DMS153 treated with DMSO at 0.1 percent for 48 hours (cell line): ENCODE measurements around the gene TUBB4A.
A peak's percentile ranks its signal among the peaks of the same experiment; 100 is the strongest.

ENCODE experiments used
- DNase-seq: peaks from one replicate; lab custom pipeline; 2025; ENCODE audit not compliant: unreplicated experiment; lab: John Stamatoyannopoulos, UW

The TUBB4A gene

DNA sequence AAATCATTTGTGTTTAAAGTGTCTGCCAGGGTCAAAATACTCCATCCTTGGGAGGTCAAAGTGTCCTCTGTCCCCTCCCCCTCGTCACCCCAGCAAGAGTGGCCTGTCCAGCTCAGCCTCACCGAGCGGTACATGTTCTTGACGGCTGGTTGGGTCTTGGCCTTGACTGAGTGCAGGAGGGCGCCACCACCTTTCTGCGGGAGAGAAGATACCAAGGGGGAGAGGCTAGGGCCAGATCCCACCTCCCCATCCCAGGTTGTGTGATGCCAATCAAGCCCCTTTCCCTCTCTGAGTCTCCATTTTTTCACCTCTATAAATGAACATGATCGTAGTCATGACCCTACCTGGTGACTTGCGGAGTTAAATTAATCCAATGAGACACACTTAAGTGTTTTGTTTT lies 31.9 kb downstream of the TUBB4A start:
- DNase-seq: no peak

DNA sequence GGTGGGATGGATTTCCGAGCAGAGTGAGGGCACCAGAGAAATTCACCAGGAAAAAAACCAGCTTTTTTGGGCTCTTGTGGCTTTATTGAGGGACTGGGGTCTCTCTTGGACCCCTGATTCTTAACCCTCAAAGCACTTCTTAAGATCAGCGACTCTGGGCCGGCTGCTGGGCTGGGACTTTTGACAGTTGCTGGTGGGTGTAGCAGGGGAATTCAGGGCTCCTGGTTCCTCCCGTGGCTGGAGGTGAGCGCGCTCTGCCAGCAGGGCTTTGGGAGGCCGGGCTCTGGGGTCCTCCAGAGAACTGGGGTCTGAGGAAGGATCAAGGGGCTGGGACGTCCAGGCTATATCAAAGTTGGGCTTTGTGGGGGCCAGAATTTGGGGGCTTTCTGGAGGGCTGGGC lies 34.7 kb downstream of the TUBB4A start:
- no peak for DNase-seq

DNA sequence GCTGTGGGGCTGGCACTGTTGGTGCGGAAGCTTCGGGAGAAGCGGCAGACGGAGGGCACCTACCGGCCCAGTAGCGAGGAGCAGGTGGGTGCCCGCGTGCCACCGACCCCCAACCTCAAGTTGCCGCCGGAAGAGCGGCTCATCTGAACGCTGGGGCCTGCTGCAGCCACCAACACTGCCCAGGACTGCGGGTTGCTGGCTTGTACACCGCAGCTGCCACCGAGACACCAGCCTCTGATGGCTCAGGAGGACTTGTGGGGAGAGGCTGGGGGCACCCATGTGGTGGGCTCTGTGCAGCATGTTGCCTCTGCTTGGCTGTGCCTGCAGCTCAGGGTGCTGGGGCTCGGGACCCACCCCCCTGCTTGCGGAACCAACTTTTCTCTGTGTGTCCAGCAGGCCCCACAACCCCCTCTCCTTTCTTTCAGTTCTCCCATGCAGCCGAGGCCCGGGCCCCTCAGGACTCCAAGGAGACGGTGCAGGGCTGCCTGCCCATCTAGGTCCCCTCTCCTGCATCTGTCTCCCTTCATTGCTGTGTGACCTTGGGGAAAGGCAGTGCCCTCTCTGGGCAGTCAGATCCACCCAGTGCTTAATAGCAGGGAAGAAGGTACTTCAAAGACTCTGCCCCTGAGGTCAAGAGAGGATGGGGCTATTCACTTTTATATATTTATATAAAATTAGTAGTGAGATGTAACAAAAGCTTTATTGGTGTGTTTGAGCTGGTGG lies 35.4 kb downstream of the TUBB4A start:
- no peak for DNase-seq

DNA sequence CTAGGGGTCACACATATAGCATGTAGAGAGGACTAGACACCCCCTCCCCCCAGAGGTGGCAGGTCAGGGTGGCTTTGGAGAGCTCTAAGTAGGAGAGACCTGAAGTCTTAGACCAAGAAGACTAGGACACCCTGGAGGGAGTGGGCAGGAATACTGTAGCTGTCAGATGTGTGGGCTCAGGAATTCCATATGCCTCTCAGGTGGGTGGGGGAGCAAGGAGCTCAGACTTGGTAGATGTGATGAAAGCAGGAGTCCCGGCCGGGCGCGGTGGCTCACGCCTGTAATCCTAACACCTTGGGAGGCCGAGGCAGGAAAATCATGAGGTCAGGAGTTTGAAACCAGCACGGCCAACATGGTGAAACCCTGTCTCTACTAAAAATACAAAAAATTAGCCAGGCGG lies 36.4 kb downstream of the TUBB4A start:
- no peak for DNase-seq

DNA sequence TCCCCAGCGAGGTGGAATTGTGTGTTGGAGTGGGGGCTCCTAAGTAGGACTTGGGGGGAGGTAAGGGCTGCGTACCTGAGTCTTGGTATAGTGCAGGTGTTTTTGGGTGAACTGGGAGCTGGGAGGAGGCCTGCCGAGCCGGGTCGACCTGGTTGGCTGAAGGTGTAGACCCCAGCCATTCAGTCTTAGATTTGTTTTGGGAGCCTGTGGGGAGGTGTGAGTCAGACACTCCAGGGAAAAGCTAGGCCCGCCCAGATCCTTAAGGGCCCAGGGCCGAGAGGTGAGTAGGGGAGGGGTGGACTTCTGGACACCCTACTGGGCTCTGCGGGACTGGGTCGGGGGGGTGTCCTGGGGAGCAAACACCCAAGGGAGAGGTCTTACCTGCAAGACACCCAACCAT lies 37.1 kb downstream of the TUBB4A start:
- no peak for DNase-seq

DNA sequence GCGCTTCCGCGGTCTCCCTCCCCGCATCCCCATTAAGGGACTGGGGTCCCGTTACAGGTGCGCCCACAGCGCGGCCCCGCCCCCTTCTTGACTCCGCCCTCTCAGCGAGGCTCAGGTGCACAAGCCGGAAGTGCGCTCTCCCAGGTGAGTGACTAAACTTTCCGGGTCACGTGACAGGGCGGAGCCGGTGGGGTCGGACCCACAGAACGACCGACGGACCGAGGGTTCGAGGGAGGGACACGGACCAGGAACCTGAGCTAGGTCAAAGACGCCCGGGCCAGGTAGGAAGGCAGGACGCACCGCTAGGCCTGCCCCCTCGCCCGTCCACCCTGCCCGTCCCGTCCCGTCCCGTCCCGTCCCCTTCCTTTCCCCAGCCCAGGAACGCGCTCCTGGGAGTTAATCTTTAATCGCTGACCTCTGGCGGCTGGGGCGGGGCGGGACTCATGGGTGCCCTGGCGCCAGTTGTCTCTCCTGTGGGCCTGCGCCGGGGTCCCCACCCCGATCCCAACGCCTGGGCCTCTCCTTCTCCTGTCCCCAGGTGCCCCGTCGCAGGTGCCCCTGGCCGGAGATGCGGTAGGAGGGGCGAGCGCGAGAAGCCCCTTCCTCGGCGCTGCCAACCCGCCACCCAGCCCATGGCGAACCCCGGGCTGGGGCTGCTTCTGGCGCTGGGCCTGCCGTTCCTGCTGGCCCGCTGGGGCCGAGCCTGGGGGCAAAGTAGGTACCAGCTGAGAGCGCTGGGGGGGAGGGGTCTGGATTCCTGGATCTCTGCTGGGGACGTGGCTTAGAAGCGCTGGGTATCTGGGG lies 37.8 kb downstream of the TUBB4A start, which contains the start of gene CRB3:
Gene CRB3, plus strand, starts transcription at position 202 of the 804 bp plus-strand sequence. Its CDS starts 431 bp downstream, at position 633.
- DNase-seq: peak; percentile 61

DNA sequence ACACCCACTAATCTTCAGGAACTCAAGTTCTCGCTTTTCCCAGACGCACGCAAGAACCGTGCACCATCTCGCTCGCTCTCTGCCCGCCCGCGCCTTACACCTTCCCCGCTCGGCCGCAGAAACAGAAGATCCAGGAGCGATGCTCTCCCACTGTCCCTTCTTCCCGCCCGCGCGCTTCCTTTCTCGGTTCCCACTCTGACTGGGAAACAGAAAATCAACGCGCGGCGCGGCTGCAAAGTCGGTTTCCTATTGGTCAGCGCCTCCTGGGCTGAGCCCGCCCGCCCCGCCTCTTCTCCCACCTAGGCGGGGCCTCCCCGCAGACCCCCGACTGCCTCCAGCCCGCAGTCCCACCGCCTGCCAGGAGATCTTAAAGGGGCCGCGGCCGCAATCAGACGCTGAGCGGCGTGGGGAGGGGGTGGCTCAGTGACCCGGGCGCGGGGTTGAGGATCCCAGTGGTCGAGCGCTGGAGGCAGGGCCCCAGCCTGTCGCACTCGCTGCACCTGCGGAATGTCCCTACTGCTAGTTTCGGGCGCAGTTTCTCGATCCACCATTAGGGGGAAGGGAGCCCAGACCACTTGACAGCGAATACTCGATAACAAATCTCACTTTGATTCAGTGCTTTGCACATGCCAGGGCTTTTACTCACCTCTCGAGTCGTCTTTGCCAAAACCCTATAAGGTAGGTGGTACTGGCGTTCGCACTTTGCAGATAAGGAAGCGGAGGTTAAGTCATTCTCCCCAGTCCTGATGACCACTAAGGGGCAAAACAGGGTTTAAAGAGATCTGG lies 41.8 kb downstream of the TUBB4A start:
- peak; percentile 91 for DNase-seq

DNA sequence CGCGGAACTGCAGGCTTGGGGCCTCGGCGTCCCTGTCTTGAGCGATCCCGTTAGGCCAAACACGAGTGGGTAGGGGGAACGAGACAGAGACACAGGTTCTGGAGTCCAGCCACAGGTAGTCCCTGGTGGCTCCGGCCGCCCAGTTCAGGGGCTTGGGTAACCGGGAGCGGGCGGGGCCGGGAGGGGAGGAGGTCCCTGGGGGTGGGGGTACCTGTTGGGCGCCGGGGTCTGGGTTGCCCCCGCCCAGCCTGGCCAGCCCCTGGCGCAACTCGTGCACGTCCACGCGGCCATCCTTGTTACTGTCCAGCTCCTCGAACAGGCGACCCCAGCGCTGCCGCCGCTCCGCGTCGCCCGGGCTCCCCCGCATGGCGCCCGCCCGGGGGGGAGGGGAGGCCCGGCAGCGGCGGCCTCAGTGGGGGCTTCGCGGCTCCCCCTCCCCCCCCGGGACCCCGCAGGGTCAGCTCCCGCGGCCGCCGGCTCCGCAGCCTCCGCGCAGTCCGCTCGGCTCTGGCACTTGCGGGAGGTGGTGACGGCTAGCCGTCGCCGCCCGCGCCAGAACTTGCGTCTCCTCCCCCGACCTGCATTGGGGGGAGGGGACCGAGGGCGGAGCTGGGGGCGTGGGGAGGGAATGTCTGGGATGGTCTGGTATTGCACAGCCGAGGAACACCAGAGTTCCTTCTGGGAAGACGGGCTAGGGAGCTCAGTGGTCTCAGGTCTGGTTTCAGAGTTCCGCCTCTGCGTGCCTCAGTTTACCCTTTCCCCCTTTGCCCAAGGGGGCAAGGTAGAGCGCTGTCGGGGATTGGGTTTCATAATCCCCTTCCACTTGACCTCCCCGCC lies 42.6 kb downstream of the TUBB4A start, which contains the start of gene SLC25A23:
Gene SLC25A23, minus strand, starts transcription at position 531 of the 837 bp plus-strand sequence. Its CDS starts 164 bp downstream, at position 367.
- peak; percentile 25 for DNase-seq

DNA sequence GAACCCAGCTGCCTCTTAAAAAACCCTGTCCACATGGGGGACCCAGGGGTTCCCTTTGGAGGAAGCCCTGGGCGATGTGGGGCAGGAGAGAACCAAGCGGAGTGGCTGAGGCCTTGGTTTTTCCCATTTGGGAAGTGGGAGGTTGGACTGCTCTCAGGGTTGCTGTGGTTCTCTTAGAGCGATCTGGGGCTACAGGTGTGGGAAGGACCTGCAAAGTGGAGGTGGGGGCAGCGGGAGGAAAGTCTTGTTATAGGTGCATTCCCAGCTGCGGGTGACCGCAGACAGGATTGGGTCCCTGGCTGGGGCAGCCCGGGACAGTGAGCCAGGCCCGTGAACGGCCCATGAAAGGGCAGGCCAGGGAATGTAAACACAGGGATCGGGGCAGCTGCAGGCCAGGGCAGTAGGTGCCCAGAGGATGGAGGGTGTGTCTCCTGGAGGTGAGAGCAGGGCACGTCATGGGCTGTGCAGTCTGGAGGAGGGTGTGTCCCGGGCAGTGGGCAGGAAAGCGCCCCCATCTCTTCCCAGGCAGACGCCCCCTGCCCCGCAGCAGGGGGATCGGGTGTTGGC lies 43.3 kb downstream of the TUBB4A start:
- no peak for DNase-seq

DNA sequence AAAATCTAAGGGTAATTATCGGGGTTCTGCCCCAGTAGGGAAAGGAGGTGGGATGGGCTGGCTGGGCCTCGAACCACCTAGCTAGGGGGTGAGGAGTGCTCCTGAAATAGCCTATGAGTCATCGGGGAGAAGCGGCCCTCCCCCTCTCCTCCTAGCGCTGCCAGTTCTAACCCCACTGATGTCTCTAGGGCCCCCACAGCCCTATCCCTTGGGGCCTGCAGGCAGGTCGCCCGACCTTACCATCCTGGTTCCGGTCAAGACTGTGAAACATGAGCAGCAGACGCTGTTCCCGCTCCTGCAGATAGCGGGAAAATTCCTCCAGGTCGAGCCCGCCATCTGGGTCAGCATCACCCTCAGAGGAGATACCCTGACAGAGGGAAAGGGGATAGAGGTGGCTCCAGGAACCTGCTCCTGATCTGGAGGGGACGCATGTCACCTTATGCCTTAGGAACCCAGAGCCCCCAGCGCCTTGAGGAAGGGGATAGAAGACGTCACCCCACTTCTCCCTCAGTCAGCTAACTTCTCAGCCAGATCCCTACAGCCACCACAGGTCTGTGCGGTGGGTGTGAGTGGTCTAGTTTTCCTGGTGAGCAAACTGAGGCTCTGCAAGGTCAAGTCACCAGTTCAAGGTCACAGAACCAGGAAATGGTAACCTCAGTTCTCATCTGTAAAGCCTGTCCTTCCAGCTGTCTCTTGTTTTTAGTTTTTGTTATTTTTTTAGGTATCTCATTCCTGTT lies 44.0 kb downstream of the TUBB4A start:
- no peak for DNase-seq

DNA sequence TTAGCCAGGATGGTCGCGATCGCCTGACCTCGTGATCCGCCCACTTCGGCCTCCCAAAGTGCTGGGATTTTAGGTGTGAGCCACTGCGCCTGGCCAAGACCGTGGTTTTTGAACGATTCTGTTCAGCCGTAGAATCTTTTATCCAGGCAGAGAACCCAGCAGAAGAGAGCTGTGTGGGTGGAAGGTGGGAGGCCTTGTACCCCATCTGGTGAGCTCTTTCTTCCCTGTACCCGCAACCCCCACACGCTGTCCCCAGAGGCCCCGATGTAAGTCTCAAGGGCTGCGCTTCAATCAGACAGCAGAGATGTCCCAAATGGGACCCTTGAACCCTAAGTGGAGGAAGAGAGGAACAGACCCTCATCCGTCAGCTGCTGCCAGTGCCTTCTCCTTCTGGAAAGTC lies 46.2 kb downstream of the TUBB4A start:
- DNase-seq: no peak

DNA sequence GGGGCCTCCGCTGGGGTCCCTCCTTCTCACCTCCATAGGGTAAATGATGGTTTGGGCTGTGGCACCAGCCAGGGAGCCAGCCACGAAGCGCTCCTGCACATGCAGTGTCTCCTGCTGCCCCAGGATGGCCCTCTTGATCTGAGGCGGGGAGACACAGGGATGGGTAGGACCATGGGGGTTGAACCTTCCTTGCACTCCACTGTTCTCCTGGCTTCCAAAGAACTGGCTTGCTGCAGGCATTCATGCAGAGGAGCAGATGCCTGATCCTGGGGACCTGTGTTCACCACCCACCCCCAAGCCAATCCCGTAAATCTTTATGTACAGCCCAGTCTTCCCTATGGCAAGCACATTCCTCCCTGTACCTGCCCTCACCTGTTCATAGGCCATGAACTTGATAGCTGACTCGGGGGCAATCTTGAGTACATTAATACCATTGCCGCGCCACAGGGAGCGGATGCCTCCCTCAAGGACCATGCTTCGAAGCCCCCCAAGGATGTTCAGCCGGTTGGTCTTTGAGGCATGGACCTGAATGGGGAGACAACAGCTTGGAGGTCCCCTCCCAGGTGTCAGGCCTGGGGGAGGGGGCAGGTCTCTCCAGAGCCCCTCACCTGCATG lies 48.1 kb downstream of the TUBB4A start:
- no peak for DNase-seq

DNA sequence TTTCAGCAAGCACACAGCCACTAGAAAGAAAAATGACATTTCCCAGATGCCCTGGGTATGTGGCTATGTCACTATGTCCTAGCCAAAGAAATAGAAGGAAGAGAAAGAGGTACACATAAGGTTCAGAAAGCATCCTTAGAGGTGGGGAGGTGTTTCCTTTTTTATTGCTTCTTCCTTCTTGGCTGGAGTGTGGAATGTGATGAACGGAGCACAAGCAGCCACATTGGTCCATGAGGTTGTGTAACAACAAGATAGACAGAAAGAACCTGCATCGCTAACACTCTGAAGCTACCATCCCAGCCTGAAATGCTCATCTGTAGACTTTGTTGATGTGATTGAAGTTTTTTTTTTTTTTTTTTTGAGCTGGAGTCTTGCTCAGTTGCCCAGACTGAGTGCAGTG lies 49.2 kb downstream of the TUBB4A start:
- DNase-seq: no peak

DNA sequence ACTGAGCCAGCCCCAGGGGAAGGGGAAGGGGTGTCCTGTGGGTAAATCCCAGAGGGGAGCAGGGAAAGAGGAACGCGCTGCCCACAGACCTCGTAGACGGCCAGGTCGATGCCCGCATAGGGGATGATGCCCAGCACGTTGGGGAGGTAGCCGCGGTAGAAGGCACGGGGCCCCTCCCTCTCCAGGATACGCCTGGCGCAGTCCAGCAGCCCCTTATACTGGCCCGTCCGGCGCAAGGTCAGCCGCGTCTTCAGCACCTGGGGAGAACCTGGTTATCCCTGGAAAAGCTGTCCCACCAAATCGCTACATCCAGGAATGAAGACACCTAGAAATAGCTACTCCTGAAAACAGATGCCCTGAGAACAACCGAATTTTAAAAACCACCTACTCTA lies 49.9 kb downstream of the TUBB4A start:
- no peak for DNase-seq

DNA sequence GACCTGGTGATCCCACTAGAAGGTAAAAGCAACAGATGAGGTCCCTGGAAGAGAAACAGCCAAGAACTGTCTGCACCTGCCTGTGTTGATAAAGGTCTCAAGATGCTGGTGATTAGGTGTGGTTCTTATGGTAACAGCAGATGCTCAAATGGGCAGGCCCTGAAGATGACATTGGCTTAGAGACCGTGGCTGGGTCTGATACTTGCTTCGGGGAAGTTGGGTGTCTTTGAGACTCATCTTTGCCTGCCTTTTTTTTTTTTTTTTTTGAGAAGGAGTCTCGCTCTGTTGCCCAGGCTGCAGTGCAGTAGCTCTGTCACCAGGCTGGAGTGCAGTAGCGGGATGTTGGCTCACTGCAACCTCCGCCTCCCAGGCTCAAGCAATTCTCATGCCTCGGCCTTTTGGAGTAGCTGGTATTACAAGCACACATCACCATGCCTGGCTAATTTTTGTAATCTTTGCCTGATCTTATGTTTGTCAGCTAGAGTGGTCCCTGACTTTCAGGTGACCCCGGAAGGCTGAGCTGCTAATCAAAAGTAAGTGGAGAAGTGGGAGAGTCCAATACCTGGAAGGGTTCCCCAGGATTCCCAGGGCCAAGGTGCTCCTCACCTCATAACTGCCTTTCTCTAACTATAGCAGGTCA lies 50.4 kb downstream of the TUBB4A start:
- DNase-seq: no peak

DNA sequence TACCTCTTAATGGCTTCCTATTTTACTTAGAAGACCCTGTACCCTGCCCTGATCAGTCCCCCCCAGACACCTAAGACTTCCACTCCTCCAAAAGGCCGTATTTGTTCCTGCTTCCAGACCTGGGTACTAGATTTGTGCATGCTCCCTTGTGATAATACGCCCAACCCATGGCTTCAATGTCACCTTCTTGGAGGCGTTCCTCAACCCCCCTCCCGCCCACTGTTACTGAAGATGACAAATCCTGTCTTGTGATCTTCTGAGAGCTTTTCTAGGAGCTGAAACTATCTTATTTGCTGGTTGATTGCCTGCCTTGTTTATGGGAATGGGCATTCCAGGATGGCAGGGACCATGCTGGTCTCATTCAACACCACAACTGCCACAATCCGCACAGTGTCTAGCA lies 51.9 kb downstream of the TUBB4A start:
- no peak for DNase-seq

DNA sequence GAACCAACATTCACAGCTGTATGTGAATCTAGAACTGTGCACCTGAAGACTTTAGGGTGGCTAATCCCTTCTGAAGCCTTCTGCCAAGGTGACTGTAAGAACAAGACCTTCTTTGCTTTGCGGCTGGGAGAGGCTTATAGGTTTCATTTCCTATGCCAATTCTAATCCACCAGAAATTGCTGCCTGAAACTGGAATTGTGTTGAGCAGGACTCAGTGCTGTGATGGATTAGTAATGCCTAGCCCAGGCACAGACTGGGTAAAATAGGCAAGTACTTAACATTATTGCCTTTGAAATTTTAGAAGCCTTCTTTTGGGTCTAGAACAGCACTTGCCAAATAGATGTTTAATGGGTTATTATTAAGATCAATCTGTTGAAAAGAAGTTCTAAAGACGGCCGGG lies 54.1 kb downstream of the TUBB4A start:
- no peak for DNase-seq

DNA sequence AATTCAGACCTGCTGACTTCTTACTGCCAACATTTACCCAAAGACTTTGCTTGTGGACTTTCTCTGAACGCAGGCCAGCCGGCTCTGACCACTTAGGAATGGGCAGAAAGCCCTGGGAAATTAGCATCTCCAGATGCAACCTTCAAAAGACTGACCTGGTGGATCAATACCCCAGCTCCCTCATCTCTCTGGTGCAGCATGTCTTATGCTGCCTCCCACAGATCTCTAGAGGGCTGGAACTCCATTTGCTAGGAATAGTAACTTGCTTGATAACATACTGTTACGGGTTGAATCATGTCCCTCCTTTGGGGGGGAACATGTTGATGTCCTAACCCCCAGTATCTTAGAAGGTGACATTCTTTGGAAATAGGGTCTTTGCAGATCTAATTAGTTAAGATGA lies 55.7 kb downstream of the TUBB4A start:
- no peak for DNase-seq
